Stimulated activated CD4-positive, alpha-beta T cell treated with anti-CD3 and anti-CD28 coated beads, Interleukin-15, amount 100 ng/mL, for 48 hours (primary cell): ENCODE results near the gene SPATA13.
"Not testable (repeated sequence)": the region's sequence is repeated elsewhere in the genome, so short reads cannot be mapped to it uniquely, and the experiment has no call there.

ENCODE experiments used
- DNase-seq, 2 donors: peaks; one replicate each; pipeline ENCODE4 v3.0.0-alpha.2; 2020; ENCODE audit warnings: low read depth in 2 of 2

Gene SPATA13

GRCh38 chr13:24279327-24280110 lies 119.0 kb downstream of the SPATA13 start:
- DNase-seq: no peak

GRCh38 chr13:24280720-24281119 lies 120.2 kb downstream of the SPATA13 start:
- no peak for DNase-seq

- no peak for DNase-seq
Observed at GRCh38 chr13:24281188-24282008, 120.9 kb downstream of the SPATA13 start.

- DNase-seq: no peak
Observed at GRCh38 chr13:24282256-24282655, 121.7 kb downstream of the SPATA13 start.

GRCh38 chr13:24284889-24285565 lies 124.5 kb downstream of the SPATA13 start:
- DNase-seq: no peak

GRCh38 chr13:24286624-24287023 lies 126.1 kb downstream of the SPATA13 start:
- DNase-seq: no peak

- DNase-seq: no peak
Observed at GRCh38 chr13:24287748-24288287, 127.3 kb downstream of the SPATA13 start.

- no peak for DNase-seq
Observed at GRCh38 chr13:24288870-24289269, 128.3 kb downstream of the SPATA13 start.

GRCh38 chr13:24290280-24290932 lies 129.9 kb downstream of the SPATA13 start:
- no peak for DNase-seq

GRCh38 chr13:24292481-24292880 lies 132.0 kb downstream of the SPATA13 start:
- DNase-seq: no peak

- no peak for DNase-seq
Observed at GRCh38 chr13:24293746-24294145, 133.2 kb downstream of the SPATA13 start.

GRCh38 chr13:24299488-24300114 lies 139.1 kb downstream of the SPATA13 start:
- DNase-seq: no peak

- no peak for DNase-seq
Observed at GRCh38 chr13:24301434-24301833, 140.9 kb downstream of the SPATA13 start.

GRCh38 chr13:24301911-24302310 lies 141.4 kb downstream of the SPATA13 start:
- DNase-seq: no peak

GRCh38 chr13:24304620-24305019 lies 144.1 kb downstream of the SPATA13 start:
- no peak for DNase-seq

- DNase-seq: no peak
Observed at GRCh38 chr13:24306632-24307031, 146.1 kb downstream of the SPATA13 start.

GRCh38 chr13:24307211-24308067 lies 146.9 kb downstream of the SPATA13 start:
- DNase-seq: no peak

- no peak for DNase-seq
Observed at GRCh38 chr13:24308068-24308445, 147.5 kb downstream of the SPATA13 start.

- DNase-seq: no peak
Observed at GRCh38 chr13:24308488-24309020, 148.0 kb downstream of the SPATA13 start.

- DNase-seq: not testable (repeated sequence)
Observed at GRCh38 chr13:24309300-24309699, 148.8 kb downstream of the SPATA13 start, which contains the start of gene C1QTNF9. C1QTNF9 (plus strand) TSS chr13:24309580; CDS start chr13:24316004, 6,424 bp downstream.
